Naive thymus-derived CD4-positive, alpha-beta T cell (primary cell): Measurements from ENCODE around the gene MYO16. TPM values are rescaled to one million over a fixed set of nuclear protein-coding genes. Genes with fewer than 3 reads are reported as not detected.

Source experiments
- ATAC-seq: fragments of 150-1000 bp; cut with Tn5 transposase; 2 replicates; pipeline ENCODE4 v1.10.0; 2021; ENCODE audit warnings: mild to moderate bottlenecking, moderate library complexity
- CTCF ChIA-PET: fragments of 350-600 bp; sonication (Branson Sonifier 250); formaldehyde crosslinking; loops from one replicate; lab custom pipeline; 2021; ENCODE audit warnings: antibody characterized with exemption; lab: Charles Lee
- POLR2A ChIA-PET: fragments of 350-600 bp; sonication (Branson Sonifier 250); formaldehyde crosslinking; loops from one replicate; lab custom pipeline; 2021; ENCODE audit warnings: antibody characterized with exemption, inconsistent platforms; lab: Charles Lee
- DNase-seq, 9 donors: peaks; one replicate each; pipeline versions ENCODE4 v3.0.0 to v3.0.0-alpha.2; 2020 to 2022; ENCODE audit warnings: mixed read lengths in 1 of 9
- H3K27ac ChIP-seq: one replicate; pipeline ENCODE4 v1.7.0; 2013; ENCODE audit warnings: mild to moderate bottlenecking, low read depth, low read length, moderate library complexity
- H3K27me3 ChIP-seq, 2 donors: one replicate each; pipeline ENCODE4 v1.7.0; 2013; ENCODE audit warnings: low read length in 2 of 2, mild to moderate bottlenecking in 2 of 2, moderate library complexity in 2 of 2; ENCODE audit not compliant: control insufficient read depth in 2 of 2, insufficient read depth in 2 of 2
- H3K36me3 ChIP-seq, 3 experiments: 1 replicate in 2 of 3; 2 replicates in 1 of 3; pipeline ENCODE4 v1.7.0; 2013; ENCODE audit warnings: low read length in 3 of 3, mild to moderate bottlenecking in 3 of 3, moderate library complexity in 1 of 3; ENCODE audit not compliant: insufficient read depth in 3 of 3, control insufficient read depth in 2 of 3
- H3K4me1 ChIP-seq, 2 donors: one replicate each; pipeline ENCODE4 v1.7.0; 2013; ENCODE audit warnings: low read length in 2 of 2, mild to moderate bottlenecking in 2 of 2, moderate library complexity in 1 of 2; ENCODE audit not compliant: control insufficient read depth in 2 of 2, insufficient read depth in 2 of 2
- H3K4me3 ChIP-seq: 2 replicates; pipeline ENCODE4 v1.7.0; 2013; ENCODE audit warnings: mild to moderate bottlenecking, low read length
- H3K9me3 ChIP-seq, 3 experiments: 1 replicate in 2 of 3; 2 replicates in 1 of 3; pipeline ENCODE4 v1.7.0; 2013; ENCODE audit warnings: low read length in 3 of 3; ENCODE audit not compliant: control insufficient read depth in 2 of 3
- H3K27ac Mint-ChIP-seq, 9 donors: one replicate each; pipeline ENCODE4 v1.8.0; 2020 to 2022; ENCODE audit warnings: mixed read lengths in 9 of 9, mild to moderate bottlenecking in 8 of 9, moderate library complexity in 5 of 9, inconsistent platforms in 2 of 9
- H3K27me3 Mint-ChIP-seq, 5 donors: one replicate each; pipeline ENCODE4 v1.8.0; 2021 to 2022; ENCODE audit warnings: mixed read lengths in 5 of 5, mild to moderate bottlenecking in 1 of 5
- H3K36me3 Mint-ChIP-seq, 5 donors: one replicate each; pipeline ENCODE4 v1.8.0; 2020 to 2022; ENCODE audit warnings: mixed read lengths in 5 of 5, mild to moderate bottlenecking in 3 of 5, inconsistent platforms in 1 of 5
- H3K4me1 Mint-ChIP-seq, 7 donors: one replicate each; pipeline ENCODE4 v1.8.0; 2020 to 2022; ENCODE audit warnings: mixed read lengths in 7 of 7, mild to moderate bottlenecking in 3 of 7, inconsistent platforms in 1 of 7
- H3K4me3 Mint-ChIP-seq, 10 donors: one replicate each; pipeline ENCODE4 v1.8.0; 2020 to 2022; ENCODE audit warnings: mild to moderate bottlenecking in 10 of 10, mixed read lengths in 10 of 10, moderate library complexity in 6 of 10, inconsistent platforms in 2 of 10
- H3K9me3 Mint-ChIP-seq, 11 donors: one replicate each; pipeline ENCODE4 v1.8.0; 2020 to 2022; ENCODE audit warnings: mixed read lengths in 11 of 11, mild to moderate bottlenecking in 4 of 11, inconsistent platforms in 1 of 11, moderate library complexity in 1 of 11
- intact Hi-C, 2 donors: fragments of 100-400 bp; cut with micrococcal nuclease; formaldehyde crosslinking; loops; one replicate each; pipeline ENCODE4 v1.15.1; 2023
- polyA plus RNA-seq, 2 donors: library from polyadenylated mRNA; unstranded; fragments of 300-500 nt; fragmentation: Illumina TruSeq; gene quantifications; one replicate each; pipeline ENCODE4 v1.2.3, GENCODE V29; 2021
- total RNA-seq, 6 experiments: library from RNA in 5 of 6; stranded (reverse) in 5 of 6; gene quantifications; 1 replicate in 5 of 6; 2 replicates in 1 of 6; pipeline ENCODE4 v1.2.3 and lab custom pipeline; 2021 to 2026

Gene MYO16
- total and polyA plus RNA-seq, 7 experiments from 2014 or later = 0.10 to 1.4 (median 1.4) TPM; not detected in 4

DNA sequence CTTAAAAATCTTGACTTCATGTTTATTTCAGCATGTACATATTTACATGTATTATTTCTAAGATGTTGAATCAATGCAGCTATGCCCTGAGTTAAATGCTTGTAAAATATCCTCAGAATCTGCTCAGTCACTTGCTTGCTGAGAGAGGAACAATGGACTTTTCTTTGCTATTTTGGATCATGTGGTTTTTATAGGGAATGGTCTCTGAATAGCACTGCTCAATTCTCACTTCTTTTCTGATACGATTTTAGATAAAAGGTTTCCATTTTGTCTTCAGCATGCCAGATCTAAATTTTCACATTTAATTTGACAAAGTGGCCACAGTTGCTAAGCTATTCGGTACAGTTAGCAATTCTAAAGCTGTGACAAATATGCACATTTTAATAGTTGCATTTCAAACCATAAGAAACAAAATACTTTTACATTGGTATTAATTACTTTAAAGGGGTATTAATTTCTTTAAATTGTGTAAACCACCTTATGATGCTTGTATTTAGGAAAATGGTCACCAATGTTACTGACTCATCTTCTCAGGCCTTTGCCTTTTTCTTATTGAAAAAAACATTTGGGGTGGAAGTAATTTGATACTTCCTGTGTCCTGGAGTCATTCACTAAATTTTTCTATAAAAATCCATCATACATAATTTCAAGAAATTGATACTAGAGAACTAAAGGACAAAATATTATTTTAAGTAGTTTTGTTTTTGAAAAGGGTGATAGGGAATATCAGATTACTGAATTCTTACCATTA, 113.5 kb downstream of the MYO16 start:
- Mint-ChIP-seq H3K36me3 (peaks cover 0 to 4% (median 4%) of the 10 kb centered on the region in 5 donors), H3K4me3 (no peak overlapping the region), H3K27ac (no peak overlapping the region), H3K4me1 (no peaks in the 10 kb centered on the region), H3K27me3 (peaks cover 0 to 22% (median 10%) of the 10 kb centered on the region in 5 donors), H3K9me3 (peaks cover 0 to 31% (median 6%) of the 10 kb centered on the region in 11 donors)
- Histone ChIP-seq H3K27me3 (no peaks in the 10 kb centered on the region), H3K4me3 (no peak overlapping the region), H3K36me3 (no peaks in the 10 kb centered on the region), H3K4me1 (no peaks in the 10 kb centered on the region), H3K9me3 (no peaks in the 10 kb centered on the region), H3K27ac (no peak overlapping the region)
- intact Hi-C loops = no loop called here
- ChIA-PET POLR2A (no interaction called here), CTCF (no interaction called here)
- DNase-seq (no peak), ATAC-seq (no peak)

DNA sequence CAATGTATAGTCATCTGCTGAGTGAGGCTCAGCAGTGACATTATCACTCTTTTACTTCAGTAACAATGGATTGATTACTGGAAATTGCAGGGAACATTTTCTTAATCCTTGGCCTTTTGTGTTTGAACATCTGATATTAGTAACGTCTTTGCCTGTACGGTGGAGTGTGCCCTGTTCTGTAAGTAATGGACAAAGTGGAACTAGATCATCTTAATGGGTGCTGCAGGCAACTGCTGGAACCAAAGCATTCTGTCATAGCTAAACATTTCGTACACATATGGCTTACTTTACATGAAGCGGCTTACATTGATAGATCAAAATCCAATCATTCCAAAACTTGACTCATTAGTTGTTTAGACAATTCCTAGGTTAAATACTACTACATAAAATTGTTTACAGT, 114.1 kb downstream of the MYO16 start:
- Histone ChIP-seq H3K27ac (no peak overlapping the region), H3K27me3 (no peaks in the 10 kb centered on the region), H3K4me1 (no peaks in the 10 kb centered on the region), H3K36me3 (no peaks in the 10 kb centered on the region), H3K4me3 (no peak overlapping the region), H3K9me3 (no peaks in the 10 kb centered on the region)
- peaks cover 0 to 22% (median 14%) of the 10 kb centered on the region in 5 donors for H3K27me3 Mint-ChIP-seq
- H3K4me1 Mint-ChIP-seq = no peaks in the 10 kb centered on the region
- CTCF ChIA-PET = no interaction called here
- ATAC-seq (no peak), DNase-seq (no peak)
- H3K4me3 Mint-ChIP-seq = no peak overlapping the region
- H3K27ac Mint-ChIP-seq = no peak overlapping the region
- intact Hi-C loops = no loop called here
- POLR2A ChIA-PET = no interaction called here
- peaks cover 0 to 4% (median 4%) of the 10 kb centered on the region in 5 donors for H3K36me3 Mint-ChIP-seq
- peaks cover 0 to 31% (median 5%) of the 10 kb centered on the region in 11 donors for H3K9me3 Mint-ChIP-seq

DNA sequence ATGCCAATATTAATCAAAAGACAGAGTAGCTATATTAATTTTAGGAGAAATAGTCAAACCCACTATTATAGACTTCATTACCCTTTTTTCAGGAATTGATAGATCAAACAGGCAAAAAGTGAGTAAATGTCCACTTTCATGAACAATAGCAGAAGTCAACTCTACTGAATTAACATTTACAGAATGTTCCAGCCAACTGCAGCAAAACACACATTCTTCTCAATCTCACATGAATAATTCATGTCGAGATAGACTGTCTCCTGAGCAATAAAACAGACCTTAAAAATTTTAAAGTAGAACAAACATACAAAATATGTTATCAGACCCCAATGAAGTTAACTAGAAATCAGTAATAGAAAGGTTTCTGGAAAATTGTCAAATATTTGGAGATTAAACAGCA, 118.4 kb downstream of the MYO16 start:
- H3K9me3 ChIP-seq = no peaks in the 10 kb centered on the region
- Mint-ChIP-seq H3K4me3 (no peak overlapping the region), H3K4me1 (no peaks in the 10 kb centered on the region), H3K36me3 (peaks cover 0 to 4% (median 0%) of the 10 kb centered on the region in 5 donors), H3K27me3 (peaks cover 0 to 18% (median 14%) of the 10 kb centered on the region in 5 donors), H3K9me3 (peaks cover 0 to 16% (median 1%) of the 10 kb centered on the region in 11 donors), H3K27ac (no peak overlapping the region)
- no peak overlapping the region for H3K27ac ChIP-seq
- POLR2A ChIA-PET = no interaction called here
- CTCF ChIA-PET = no interaction called here
- no peaks in the 10 kb centered on the region for H3K27me3 ChIP-seq
- no peak for DNase-seq
- H3K36me3 ChIP-seq = no peaks in the 10 kb centered on the region
- intact Hi-C loops = no loop called here
- no peak overlapping the region for H3K4me3 ChIP-seq
- no peaks in the 10 kb centered on the region for H3K4me1 ChIP-seq
- no peak for ATAC-seq

- H3K4me3 Mint-ChIP-seq = no peak overlapping the region
- no peak overlapping the region for H3K27ac Mint-ChIP-seq
- intact Hi-C loops = no loop called here
- POLR2A ChIA-PET = no interaction called here
- H3K36me3 Mint-ChIP-seq = no peaks in the 10 kb centered on the region
- H3K9me3 Mint-ChIP-seq = peaks cover 0 to 2% (median 0%) of the 10 kb centered on the region in 11 donors
- CTCF ChIA-PET = no interaction called here
- H3K27me3 Mint-ChIP-seq = peaks cover 0 to 6% (median 4%) of the 10 kb centered on the region in 5 donors
- H3K36me3 ChIP-seq = no peaks in the 10 kb centered on the region
- no peak overlapping the region for H3K4me3 ChIP-seq
- H3K9me3 ChIP-seq = no peaks in the 10 kb centered on the region
- no peaks in the 10 kb centered on the region for H3K4me1 ChIP-seq
- no peaks in the 10 kb centered on the region for H3K4me1 Mint-ChIP-seq
- no peaks in the 10 kb centered on the region for H3K27me3 ChIP-seq
- ATAC-seq = no peak
- H3K27ac ChIP-seq = no peak overlapping the region
- no peak for DNase-seq
Measured at GRCh38 chr13:108752276-108752675, 122.9 kb downstream of the MYO16 start.

DNA sequence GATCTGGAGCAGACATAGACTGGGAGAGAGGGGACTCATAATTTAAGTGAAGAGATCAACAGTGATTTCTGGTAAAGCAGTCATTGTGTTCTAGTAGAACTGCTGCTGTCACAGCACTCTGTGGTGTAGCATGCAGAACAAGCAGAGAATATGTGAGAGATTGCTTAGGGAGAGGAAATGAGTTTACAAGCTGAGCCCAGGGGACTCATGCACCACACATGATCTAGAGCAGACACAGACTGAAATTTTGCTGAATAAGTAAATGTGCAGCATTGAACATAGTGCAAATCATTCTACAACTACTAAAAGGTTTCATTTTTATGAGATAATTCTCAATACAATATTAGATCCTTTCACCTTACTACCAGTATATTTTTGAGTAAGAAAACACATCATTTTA, 125.7 kb downstream of the MYO16 start:
- H3K4me3 ChIP-seq = no peak overlapping the region
- H3K4me1 ChIP-seq = no peaks in the 10 kb centered on the region
- H3K27ac Mint-ChIP-seq = no peak overlapping the region
- CTCF ChIA-PET = no interaction called here
- no peaks in the 10 kb centered on the region for H3K4me1 Mint-ChIP-seq
- H3K36me3 Mint-ChIP-seq = no peaks in the 10 kb centered on the region
- DNase-seq = no peak
- ATAC-seq = no peak
- no peak overlapping the region for H3K4me3 Mint-ChIP-seq
- intact Hi-C loops = no loop called here
- no peaks in the 10 kb centered on the region for H3K9me3 ChIP-seq
- H3K27me3 ChIP-seq = no peaks in the 10 kb centered on the region
- H3K27ac ChIP-seq = no peak overlapping the region
- H3K36me3 ChIP-seq = no peaks in the 10 kb centered on the region
- peaks cover 0 to 1% (median 0%) of the 10 kb centered on the region in 11 donors for H3K9me3 Mint-ChIP-seq
- peaks cover 0 to 5% (median 0%) of the 10 kb centered on the region in 5 donors for H3K27me3 Mint-ChIP-seq
- POLR2A ChIA-PET = no interaction called here

- DNase-seq (no peak), ATAC-seq (no peak)
- H3K36me3 Mint-ChIP-seq = no peaks in the 10 kb centered on the region
- ChIA-PET POLR2A (interaction anchor here (0.8 kb wide), 1 partner anchor 396 kb away, joined by 3 read pairs; no protein-coding TSS in a partner anchor), CTCF (no interaction called here)
- Histone ChIP-seq H3K27ac (no peak overlapping the region), H3K4me1 (no peaks in the 10 kb centered on the region), H3K4me3 (no peak overlapping the region), H3K27me3 (no peaks in the 10 kb centered on the region), H3K9me3 (no peaks in the 10 kb centered on the region), H3K36me3 (no peaks in the 10 kb centered on the region)
- intact Hi-C loops = no loop called here
- no peak overlapping the region for H3K4me3 Mint-ChIP-seq
- peaks cover 0 to 7% (median 4%) of the 10 kb centered on the region in 5 donors for H3K27me3 Mint-ChIP-seq
- H3K9me3 Mint-ChIP-seq = no peaks in the 10 kb centered on the region
- no peaks in the 10 kb centered on the region for H3K4me1 Mint-ChIP-seq
- no peak overlapping the region for H3K27ac Mint-ChIP-seq
Measured at GRCh38 chr13:108760129-108760528, 130.7 kb downstream of the MYO16 start.

DNA sequence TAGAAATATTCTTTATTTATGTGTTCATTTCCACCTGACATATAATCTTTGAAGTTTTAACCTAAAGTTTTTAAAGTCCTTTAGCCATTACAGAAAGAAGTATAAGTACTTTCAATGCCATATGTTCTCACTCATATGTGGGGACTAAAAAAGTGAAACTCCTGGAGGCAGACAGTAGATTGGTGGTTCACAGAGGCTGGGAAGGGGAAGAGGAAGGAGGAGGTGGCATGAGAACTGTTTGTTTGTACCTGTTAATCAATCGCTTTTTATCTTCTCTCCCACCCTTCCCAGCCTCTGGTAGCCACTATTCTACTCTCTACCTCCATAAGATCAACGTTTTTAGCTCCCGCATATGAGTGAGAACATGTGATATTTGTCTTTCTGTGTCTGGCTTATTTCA, 131.1 kb downstream of the MYO16 start:
- Histone ChIP-seq H3K36me3 (no peaks in the 10 kb centered on the region), H3K27ac (no peak overlapping the region), H3K27me3 (no peaks in the 10 kb centered on the region), H3K9me3 (no peaks in the 10 kb centered on the region), H3K4me3 (no peak overlapping the region), H3K4me1 (no peaks in the 10 kb centered on the region)
- intact Hi-C loops = no loop called here
- H3K4me3 Mint-ChIP-seq = no peak overlapping the region
- CTCF ChIA-PET = no interaction called here
- no peaks in the 10 kb centered on the region for H3K4me1 Mint-ChIP-seq
- no peaks in the 10 kb centered on the region for H3K9me3 Mint-ChIP-seq
- H3K27me3 Mint-ChIP-seq = peaks cover 0 to 7% (median 4%) of the 10 kb centered on the region in 5 donors
- no peak for ATAC-seq
- no peak for DNase-seq
- no peak overlapping the region for H3K27ac Mint-ChIP-seq
- no peaks in the 10 kb centered on the region for H3K36me3 Mint-ChIP-seq
- POLR2A ChIA-PET = interaction anchor here (0.8 kb wide), 1 partner anchor 397 kb away, joined by 3 read pairs; no protein-coding TSS in a partner anchor
